NCI-H446 treated with DMSO at 0.1 percent for 48 hours (cell line): ENCODE measurements around the gene BACE2.
"Not testable (repeated sequence)": the region's sequence is repeated elsewhere in the genome, so short reads cannot be mapped to it uniquely, and the experiment has no call there.

Experiments used
- DNase-seq: peaks from one replicate; lab custom pipeline; 2025; lab: John Stamatoyannopoulos, UW

Gene BACE2

DNA sequence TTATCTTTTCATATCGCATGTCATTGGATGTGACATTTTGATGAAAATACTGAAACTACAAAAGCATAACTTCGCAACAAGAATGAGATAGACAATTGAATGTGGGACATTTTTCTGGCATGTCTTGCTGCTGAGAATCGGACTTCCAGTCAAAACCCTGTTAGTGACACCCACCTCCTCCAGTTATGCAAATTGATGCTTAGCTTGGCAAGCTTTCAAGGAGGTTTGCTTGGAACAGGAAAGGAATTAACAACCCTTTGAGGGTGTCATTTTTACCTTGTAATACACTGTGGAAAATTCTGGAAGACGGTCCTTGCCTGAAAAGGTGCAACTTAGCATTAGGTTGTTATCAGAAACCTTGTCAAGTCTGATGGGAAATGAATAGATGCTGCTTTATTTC is 109.9 kb downstream of the BACE2 start:
- no peak for DNase-seq

DNA sequence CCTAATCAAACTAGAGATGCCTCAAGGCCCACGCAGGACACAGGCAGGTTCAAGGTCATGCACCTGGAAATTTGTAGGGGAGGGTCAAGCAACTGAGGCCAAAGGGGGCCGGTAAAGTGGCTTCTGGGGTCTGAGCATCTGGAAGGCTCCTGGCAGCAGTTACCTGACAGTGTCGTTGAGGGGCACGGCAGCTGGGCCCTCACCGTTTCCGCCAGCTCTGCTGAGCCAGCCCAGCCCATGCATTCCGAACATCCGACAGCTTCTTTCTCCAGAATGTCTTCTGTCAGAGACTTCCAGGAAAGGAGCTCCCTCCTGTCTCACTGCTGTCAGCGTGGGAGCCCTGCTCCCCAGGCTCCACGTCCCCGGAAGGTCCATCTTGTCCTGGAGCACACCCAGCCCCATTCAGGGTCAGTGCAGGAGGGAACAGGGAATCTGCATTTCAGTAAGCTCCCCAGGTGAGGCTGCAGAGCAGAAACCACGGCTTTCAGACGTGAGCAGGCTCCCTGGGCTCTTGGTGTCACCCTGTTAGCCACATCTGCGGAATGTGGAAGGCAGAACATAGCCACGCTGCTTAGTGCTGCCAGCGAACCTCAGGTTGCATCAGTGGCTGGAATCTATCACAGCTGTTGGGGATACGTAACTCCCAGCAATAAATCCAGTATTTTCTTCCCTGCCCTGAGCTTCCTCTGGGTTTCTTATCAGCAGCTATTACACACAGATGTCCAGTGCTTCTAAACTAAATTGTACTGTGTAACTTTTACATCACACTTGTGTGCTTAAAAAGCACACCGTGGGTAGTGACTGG is 112.4 kb downstream of the BACE2 start:
- no peak for DNase-seq

DNA sequence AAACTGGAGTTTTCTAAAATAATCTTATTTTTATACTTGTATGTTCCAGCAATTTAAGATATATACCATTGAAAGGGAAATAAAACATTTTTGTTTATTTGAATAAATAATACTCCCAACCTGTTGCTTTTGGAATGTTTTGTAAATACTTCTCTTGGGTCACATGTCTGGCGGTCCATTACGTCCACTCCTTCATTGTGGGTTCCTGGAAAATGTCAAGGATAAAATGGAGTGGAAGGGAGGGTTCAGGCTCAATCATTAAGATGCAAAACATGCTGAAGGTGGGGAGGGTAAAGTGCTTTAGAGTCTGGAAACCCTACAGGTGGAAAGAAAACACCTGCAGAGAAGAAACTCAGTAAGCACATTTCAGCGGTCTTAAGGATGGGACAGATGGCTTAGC is 114.5 kb downstream of the BACE2 start:
- DNase-seq: no peak

DNA sequence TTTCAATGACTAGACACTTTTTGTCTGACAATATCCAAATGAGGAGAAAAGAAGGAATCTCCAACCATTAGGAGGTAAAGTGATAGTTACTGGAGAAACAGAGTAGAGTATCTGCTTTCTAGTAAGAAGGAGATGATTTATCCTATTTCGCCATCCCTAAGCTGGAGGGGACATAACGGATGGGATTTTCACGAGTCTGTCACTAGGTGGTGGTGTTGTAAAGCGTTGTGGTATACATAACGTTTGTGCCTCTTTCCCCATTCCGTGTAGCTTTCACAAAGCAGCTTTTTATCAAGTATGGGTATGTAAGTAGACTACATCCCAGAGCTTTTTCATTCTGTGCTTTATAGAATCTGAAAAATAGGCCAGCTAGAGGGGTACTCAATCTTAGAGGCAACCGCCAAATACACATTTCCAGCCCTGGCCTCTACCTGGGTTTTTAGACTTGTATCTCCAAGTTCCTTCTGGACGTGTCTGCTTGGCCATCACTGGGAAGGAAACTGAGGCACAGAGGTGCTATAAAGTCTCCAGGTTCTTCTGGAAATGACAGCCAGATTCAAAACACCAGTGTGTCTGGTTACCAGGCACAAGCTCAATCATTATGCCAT is 115.4 kb downstream of the BACE2 start:
- peak; percentile 2 for DNase-seq

DNA sequence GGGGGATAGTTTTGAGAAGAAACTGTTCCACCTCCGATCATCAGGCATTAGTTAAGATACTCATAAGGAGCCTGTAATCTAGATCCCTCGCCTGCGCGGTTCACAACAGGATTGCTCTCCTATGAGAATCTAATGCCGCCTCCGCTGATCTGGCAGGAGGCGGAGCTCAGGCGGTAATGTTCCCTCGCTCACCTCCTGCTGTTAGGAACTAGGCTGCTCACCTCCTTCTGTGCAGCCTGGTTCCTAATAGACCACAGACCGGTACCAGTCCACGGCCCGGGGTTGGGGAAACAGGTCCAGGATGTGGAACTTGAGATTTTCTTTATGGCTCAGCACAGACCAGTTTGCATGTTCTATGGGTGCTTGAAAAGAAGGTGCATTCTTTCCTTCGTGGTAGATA is 121.5 kb downstream of the BACE2 start:
- no peak for DNase-seq

DNA sequence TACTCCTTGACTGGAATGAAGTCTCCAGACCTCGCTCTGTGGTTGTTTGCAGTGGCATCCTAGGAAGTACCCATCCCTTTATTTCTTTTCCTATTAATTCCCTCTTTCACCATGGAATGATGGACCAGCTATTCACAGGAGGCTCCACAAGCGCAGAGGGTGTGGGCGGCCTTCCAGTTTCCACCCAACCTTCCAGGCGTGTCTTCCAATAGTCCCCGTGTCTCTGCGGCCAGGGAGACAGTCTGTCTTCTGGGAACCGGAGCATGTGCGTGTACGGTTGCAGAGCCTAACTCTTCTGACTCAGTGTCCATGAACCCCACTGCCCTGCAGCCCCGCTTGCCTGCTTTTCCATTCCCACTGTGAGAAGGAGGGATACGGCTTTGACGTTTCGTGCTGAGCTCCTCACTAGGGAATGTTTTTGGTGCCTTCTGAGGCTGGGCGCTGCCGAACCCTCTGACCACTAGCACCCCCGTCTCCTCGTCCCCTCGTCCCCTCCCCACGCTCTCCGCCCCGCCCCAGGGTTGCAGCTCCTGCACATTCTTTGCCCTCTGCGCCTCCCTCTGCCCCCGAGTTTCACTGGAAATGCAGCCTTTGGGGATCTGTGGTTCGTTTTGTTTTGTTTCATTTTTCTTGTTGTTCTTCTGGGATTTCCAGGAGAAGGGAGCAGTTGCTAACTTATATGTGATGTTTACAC is 122.3 kb downstream of the BACE2 start:
- no peak for DNase-seq

DNA sequence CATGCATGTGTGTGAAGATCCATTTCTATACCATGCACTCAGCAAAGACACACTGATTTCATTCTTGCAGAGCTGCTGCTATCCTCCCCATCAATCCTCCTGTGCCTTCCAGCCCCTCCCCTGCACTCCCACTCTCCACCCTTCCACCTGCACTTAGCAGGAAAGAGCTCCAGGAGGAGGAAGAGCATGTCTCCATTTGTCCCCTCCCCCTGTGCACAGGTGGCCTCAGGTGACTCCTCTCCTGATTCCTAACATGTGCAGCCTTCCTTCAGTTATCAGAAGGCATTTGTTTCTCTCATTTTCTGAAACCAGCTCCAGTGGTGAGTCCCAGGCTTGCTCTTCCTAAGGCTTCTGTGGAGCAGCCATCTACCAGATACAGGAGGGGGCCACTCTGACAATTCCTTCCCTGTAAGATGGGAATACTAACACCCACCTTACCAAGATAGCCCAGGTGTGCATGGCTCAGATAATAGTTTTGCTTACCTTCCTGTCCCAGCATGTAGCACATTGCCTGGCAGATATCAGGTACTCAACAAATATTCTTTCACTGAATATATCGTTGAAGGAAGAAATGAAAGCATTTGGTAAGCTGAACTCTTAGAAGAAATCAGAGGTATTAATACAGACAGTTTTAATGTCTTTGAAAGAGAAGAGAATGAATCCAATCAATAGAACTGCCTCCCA is 126.7 kb downstream of the BACE2 start:
- no peak for DNase-seq

DNA sequence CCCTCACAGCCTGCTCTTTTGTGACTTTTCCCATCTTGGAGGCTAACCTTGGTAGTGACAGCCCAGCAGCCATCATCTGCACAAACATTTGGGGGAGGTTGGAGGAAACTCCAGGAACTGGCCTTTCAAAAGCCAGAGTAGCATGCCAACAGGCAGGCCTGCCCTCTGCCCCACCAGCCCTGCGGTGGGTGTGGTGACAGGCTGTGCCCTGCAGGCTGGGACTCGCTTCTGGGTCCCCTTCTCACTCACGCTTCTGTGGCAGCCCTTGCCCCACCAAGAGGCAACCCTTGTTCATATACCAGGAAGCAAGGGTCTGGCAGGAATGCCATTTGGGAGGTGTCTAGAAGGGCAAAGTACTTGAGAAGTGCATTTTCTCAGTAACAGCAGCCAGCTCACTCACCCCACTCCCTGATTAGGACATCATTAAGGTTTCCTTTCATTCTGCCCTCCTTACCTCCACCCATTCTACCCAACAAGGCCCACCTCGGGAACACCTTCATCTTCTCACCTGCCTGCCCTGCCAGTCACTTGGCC is 127.8 kb downstream of the BACE2 start:
- no peak for DNase-seq

DNA sequence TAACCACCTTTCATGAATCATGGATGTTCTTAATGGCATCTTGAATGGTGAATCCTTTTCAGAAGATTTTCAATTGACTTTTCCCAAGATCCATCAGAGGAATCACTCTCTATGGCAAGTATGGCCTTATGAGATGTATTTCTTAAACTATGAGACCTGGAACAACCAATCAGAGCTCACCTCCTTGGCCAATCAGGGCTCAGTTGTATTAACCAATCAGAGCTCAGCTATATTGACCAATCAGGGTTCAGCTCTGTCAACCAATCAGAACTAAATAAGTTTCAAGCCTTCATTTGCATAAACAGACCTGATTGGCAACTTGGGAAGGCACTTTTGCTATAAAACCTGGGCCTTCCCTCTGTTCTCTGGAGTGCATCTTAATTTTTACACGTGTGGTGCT is 135.0 kb downstream of the BACE2 start:
- DNase-seq: no peak

DNA sequence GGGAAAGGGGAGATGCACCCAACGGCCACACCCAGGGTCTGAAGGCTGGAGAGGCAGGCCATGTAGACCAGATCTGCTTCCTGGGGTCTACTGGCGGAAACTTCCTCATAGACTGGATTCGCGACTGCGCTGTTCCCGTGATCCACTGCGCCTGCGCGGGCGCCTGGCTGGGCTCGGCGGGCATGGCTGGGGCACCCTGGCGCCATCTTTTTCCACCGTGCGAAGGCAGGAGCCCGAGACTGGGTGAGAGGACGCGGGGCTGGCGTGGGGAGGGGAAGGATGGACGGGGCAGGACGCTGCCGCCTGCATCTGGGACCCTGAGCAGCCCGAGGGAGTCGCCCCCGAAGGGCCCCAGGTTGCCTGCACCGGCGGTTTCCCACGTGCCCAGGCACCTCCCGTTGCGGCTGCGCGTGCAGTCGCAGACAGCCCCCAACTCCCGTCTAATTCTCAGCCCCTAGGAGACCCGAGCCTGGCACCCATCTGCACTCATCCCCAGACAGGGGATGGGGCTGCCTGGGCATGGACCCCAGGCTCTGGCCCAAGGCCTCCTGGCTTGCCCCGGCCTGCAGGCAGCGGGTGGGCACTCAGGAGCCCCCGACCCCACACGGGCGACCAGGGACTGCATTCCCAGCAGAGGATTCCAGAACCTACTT is 136.2 kb downstream of the BACE2 start:
- no peak for DNase-seq

DNA sequence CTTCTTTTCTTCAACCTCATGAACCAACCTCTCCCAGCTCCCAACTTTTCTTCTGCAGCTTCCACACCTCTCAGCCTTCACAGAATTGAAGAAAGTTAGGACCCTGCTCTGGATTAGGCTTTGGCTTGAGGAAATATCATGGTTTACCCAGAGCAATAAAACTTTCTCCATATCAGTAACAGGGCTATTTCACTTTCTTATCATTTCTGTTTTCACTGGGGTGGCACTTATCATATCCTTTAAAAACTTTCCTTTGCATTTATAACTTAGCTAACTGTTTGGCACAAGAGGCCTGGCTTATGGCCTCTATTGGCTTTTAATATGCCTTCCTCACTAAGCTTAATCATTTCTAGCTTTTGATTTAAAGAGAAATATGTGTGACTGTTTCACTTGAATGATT is 139.3 kb downstream of the BACE2 start:
- DNase-seq: no peak

DNA sequence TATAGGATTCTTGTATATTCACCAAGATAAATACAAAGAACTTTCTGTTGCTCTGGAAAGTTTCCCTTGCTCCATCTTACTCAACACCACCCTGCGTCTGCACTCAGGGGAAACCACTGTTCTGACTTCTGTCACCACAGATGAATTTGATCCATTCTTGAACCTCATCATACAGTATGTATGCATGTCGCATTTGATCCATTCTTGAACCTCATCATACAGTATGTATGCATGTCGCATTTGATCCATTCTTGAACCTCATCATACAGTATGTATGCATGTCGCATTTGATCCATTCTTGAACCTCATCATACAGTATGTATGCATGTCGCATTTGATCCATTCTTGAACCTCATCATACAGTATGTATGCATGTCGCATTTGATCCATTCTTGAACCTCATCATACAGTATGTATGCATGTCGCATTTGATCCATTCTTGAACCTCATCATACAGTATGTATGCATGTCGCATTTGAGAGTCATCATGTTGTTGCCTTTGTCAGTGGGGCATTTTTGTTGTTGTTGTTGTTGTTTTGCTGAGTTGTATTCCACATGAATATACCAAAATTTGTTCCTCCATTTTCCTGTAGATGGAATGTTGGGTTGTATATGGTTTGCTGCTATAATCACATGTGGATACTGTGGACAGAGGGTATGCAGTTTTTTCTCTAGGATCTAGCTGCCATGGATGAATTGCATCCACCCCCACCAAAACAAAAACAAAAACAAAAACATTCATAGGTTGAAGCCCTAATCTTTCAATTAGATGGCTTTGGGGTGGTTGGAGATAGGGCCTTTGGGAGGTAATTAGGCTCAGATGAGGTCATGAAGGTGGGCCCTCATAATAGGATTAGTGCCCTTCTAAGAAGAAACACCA is 145.6 kb downstream of the BACE2 start:
- not testable (repeated sequence) for DNase-seq

DNA sequence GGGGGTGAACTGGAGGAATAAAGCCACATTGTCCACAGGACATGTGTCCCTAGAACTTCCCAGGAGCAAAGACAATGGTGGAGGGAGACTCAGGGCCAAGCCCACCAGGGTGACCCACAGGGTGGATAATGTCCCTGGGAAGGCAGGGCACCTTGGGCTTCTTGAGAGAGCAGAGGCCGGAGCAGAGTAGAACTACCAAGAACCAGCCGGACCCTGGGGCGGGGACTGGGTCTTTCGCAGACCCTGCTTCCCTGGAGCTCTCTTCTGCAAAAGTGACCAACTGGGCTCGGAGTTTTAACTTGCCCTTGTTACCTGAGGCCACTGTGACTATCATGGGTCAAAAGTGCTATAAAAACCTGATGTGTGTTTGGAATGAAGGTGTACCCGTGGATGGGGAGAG is 147.8 kb downstream of the BACE2 start:
- no peak for DNase-seq

DNA sequence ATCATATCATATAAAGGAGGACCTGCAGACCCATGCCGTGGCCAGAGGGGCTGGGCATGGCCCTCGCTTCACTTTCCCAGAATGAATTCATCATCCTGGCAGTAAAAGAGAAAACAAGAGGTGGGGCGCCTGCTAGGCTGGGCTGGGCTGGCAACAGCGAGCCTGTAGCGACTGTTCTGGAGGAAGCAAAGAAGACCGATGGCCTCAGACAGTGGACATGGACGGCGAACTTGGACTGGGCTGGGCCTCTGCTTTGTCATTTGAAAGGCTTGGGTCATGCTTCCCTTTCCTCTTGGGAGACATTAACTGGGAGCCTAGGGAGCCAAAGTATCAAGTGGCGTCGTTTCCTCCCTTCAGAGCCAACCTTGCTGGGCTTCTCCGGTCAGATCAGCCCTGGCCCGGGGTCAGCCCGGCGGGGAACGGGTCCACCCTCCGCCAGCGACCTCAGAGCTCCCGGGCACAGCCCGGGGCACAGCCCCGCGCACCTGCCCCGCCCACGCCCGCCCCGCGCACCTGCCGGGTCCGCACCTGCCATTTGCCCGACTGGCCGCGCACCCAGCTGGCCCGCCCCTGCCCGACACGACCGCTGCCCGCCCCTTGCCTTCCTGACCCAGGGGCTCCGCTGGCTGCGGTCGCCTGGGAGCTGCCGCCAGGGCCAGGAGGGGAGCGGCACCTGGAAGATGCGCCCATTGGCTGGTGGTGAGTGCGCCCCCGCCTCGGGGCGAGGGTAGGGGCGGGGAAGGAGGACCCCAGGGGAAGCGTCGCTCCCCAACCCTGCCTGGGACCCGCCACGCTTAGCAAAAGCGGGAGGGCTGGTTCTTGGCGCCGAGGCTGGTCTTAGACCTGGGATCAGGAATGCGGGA is 148.5 kb downstream of the BACE2 start, which contains the start of gene FAM3B:
TSS of gene FAM3B (plus strand) at position 602 of the 863 bp plus-strand sequence. CDS start at position 681, 79 bp downstream.
- no peak for DNase-seq

DNA sequence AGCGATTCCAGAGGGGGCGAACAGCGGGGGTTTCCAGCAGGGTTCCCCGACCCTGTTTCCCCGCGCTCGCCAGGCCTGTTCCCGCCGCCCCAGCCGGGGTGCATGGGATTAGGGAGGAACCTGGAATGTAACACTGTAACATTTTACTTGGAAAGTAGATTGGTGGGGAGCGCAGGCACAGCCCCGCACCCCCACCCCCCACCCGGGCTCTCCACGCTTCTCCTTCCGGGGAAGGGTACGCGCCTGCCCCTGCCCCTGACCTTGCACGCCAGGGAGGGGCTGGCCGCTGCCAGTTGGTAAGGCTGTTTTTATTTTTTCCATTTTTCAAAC is 149.1 kb downstream of the BACE2 start:
- no peak for DNase-seq

DNA sequence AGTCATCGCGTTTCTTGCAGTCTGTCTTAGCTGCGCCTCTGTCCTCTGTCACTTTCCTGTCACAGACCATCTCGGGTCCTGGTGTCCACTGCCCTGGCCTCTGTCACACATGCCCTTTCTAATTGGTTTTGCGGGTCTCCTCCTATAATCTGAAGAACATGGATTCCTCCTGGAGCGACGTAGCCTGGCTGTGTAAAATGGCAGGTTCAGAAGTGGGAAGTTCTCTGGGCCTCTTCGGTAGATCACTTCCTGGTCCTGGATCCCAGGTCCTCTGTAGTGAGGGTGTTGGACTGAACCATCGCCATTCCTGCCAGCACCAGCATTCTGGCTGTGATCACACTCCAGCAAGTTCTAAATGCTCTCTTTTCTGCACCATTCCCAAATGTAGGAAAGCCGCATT is 149.5 kb downstream of the BACE2 start:
- no peak for DNase-seq

DNA sequence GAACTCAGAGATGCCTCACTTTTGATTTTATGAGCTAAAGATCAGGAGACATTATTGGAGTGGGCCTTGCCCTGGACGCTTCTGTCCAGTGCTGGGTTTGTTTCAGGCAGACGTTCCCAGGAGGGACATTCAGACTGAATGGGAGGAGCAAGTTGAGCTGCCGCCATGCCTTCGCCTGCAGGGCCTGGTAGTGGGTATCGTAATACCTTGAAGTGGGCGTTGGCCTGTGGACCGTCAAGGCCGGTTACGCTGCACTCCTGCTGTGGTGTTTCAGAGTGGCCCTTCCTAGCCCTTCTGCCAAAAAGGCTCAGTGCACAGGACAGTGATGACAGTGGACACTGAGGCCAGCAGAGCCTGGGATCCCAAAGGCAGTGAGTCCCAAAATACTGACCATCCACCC is 150.3 kb downstream of the BACE2 start:
- no peak for DNase-seq

DNA sequence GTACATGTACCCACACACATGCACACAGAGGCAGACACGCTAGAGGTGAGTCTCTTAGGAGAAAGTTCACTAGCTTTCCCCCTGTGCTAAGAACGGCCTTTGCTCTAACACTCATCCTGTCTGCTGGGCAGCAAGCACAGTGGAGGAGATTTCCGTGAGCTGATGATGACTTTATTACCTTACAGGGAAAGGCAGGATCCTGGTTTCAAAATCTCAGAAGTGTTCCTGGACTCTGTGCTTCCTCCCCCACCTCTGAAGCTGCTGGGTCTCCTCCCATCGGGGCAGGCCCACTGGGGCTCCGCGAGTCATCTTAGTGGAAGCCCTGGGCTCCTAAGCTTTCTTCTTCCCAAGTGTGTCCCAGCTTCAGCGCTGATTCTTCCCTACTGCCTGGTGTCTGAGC is 151.3 kb downstream of the BACE2 start:
- no peak for DNase-seq

DNA sequence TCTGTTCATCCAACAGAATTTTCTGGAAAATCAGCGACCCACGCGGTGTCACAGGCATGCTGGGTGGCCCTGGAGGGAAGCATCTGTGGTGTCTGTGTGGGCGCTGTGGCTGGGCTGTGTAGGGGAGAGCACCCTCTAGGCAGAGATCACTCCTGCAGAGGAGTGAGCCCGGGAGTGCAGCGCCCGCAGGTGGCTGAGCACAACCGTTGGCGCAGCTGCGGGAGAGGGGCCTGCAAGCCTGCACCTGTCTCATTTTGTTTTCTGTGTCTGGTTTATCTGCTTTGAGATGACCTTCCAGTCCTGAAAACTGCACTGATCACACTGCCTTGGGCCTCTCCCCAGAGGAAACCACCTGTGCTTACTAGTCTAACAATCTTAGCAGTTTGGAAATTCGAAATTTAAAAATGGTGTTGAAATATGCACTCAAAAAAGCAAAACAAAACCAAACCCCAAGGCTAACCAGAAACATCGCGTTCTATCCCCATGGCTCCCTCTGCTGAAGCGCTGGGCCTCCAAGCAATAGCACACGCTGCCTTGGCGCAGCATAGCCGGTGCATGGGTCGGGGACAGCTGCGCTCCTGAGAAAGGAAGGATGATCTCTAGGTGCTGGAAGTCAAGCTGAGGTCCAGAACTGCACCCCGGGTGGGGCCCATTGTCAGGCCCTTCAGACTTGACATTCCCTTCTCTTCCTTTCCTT is 153.4 kb downstream of the BACE2 start:
- no peak for DNase-seq
